Measurements from ENCODE around the gene AKAP1. TPM values are rescaled to one million over a fixed set of nuclear protein-coding genes. Genes with fewer than 3 reads are reported as not detected.
A peak's percentile ranks its signal among the peaks of the same experiment; 100 is the strongest.

The AKAP1 gene
- polyA plus RNA-seq, 3 donors: 5.6 to 14.6 (median 6.8) TPM

DNA sequence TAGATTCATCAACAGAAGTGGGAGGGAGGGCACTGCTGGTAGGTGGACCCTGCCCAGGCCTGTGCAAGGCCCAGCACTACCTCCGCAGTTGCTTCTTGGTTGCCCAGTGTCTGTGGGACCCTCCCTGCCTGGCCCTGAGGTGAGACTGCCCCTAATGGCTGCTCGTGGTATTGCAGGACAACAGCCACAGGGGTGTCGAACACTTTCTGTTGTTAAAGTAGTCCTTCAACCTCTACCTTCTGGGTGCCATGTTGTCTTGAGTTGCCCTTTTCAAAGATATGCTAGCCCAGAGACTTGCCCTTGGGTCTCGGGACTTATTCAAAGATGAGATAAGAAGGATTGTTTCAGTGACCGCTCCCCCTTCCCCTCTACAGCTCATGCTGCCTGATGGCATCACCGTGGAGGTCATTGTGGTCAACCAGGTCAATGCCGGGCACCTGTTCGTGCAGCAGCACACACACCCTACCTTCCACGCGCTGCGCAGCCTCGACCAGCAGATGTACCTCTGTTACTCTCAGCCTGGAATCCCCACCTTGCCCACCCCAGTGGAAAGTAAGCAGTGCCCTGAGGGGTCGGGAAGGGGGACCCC lies 29.1 kb downstream of the AKAP1 start:
- H2AFZ ChIP-seq (ENCODE audit: insufficient read depth, low read depth, low read length, poor library complexity, severe bottlenecking): no peak overlapping the region
- Mint-ChIP-seq H3K4me3 (no peak overlapping the region), H3K27me3 (ENCODE audit: low read depth in 3 of 3) (peaks cover 0 to 1% (median 0%) of the 10 kb centered on the region in 3 donors), H3K4me1 (peaks cover 6% of the 10 kb centered on the region), H3K27ac (peak overlapping the region in 1 of 7 donors; percentile 38), H3K9me3 (no peaks in the 10 kb centered on the region), H3K36me3 (peaks cover 64 to 65% of the 10 kb centered on the region in 2 donors)
- peaks cover 1% of the 10 kb centered on the region for H4K20me1 ChIP-seq (ENCODE audit: insufficient read depth, low read length)
- H3K9ac ChIP-seq (ENCODE audit: insufficient read depth, low read length, poor library complexity, severe bottlenecking): no peak overlapping the region
- intact Hi-C loops (cut with micrococcal nuclease): no loop called here
- H3K36me3 ChIP-seq (replicated peaks in 1 of 2; ENCODE audit: control insufficient read depth in 1 of 2, insufficient read depth in 2 of 2, low read length in 2 of 2): peaks cover 61 to 66% of the 10 kb centered on the region in 2 donors
- no peak overlapping the region for H3K4me3 ChIP-seq (replicated peaks in 1 of 3; ENCODE audit: low read depth in 2 of 3, low read length in 3 of 3)
- no peaks in the 10 kb centered on the region for H3K27me3 ChIP-seq (ENCODE audit: control insufficient read depth in 2 of 2, insufficient read depth in 2 of 2, low read length in 2 of 2)
- 93% methylated on average over 5 of the region's 13 CpGs for WGBS (ENCODE audit: insufficient coverage)
- no peaks in the 10 kb centered on the region for H3K4me1 ChIP-seq (ENCODE audit: control insufficient read depth in 1 of 2, insufficient read depth in 2 of 2, low read length in 2 of 2)
- TF ChIP-seq, protein P1, sequence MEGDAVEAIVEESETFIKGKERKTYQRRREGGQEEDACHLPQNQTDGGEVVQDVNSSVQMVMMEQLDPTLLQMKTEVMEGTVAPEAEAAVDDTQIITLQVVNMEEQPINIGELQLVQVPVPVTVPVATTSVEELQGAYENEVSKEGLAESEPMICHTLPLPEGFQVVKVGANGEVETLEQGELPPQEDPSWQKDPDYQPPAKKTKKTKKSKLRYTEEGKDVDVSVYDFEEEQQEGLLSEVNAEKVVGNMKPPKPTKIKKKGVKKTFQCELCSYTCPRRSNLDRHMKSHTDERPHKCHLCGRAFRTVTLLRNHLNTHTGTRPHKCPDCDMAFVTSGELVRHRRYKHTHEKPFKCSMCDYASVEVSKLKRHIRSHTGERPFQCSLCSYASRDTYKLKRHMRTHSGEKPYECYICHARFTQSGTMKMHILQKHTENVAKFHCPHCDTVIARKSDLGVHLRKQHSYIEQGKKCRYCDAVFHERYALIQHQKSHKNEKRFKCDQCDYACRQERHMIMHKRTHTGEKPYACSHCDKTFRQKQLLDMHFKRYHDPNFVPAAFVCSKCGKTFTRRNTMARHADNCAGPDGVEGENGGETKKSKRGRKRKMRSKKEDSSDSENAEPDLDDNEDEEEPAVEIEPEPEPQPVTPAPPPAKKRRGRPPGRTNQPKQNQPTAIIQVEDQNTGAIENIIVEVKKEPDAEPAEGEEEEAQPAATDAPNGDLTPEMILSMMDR (IDR thresholded peaks at IDR 0.05): peak; percentile 95
- H3K27ac ChIP-seq (ENCODE audit: low read depth in 1 of 2, low read length in 2 of 2): no peak overlapping the region
- no peaks in the 10 kb centered on the region for H3K9me3 ChIP-seq (replicated peaks in 1 of 2; ENCODE audit: control insufficient read depth in 1 of 2, insufficient read depth in 1 of 2, low read length in 2 of 2)
- H3K79me2 ChIP-seq (ENCODE audit: insufficient read depth, low read length): no peaks in the 10 kb centered on the region
- DNase-seq: peak; percentile 25 to 48 (median 46)
- no peak overlapping the region for H3K4me2 ChIP-seq (replicated peaks; ENCODE audit: extremely low read depth, low read length, poor library complexity, severe bottlenecking)

DNA sequence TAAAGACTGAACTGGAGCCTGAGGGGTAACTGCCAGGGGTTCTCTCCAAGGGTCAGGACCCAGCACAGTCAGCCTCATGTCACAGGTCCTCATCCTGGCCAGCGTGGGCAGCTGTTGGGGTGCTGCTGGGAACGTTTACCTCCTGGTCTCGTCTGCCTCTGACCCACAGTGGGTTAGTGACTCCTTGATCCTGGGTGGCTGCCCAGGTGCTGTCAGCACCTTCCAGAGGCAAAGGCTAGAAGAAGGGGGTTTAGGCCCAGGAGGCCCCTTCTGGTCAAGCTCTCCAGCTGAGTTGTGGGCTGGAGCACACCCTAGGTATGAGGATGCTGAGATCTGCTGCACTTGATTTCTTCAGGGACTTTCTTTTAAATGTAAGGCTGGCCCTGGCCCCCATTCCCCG lies 30.3 kb downstream of the AKAP1 start:
- Histone ChIP-seq H3K27me3 (ENCODE audit: control insufficient read depth in 2 of 2, insufficient read depth in 2 of 2, low read length in 2 of 2) (no peaks in the 10 kb centered on the region), H3K4me2 (replicated peaks; ENCODE audit: extremely low read depth, low read length, poor library complexity, severe bottlenecking) (no peak overlapping the region), H3K79me2 (ENCODE audit: insufficient read depth, low read length) (no peaks in the 10 kb centered on the region), H3K27ac (ENCODE audit: low read depth in 1 of 2, low read length in 2 of 2) (no peak overlapping the region), H4K20me1 (ENCODE audit: insufficient read depth, low read length) (no peaks in the 10 kb centered on the region), H3K4me1 (ENCODE audit: control insufficient read depth in 1 of 2, insufficient read depth in 2 of 2, low read length in 2 of 2) (no peaks in the 10 kb centered on the region), H3K4me3 (replicated peaks in 1 of 3; ENCODE audit: low read depth in 2 of 3, low read length in 3 of 3) (no peak overlapping the region), H2AFZ (ENCODE audit: insufficient read depth, low read depth, low read length, poor library complexity, severe bottlenecking) (no peak overlapping the region), H3K9me3 (replicated peaks in 1 of 2; ENCODE audit: control insufficient read depth in 1 of 2, insufficient read depth in 1 of 2, low read length in 2 of 2) (no peaks in the 10 kb centered on the region), H3K36me3 (replicated peaks in 1 of 2; ENCODE audit: control insufficient read depth in 1 of 2, insufficient read depth in 2 of 2, low read length in 2 of 2) (peaks cover 62 to 77% of the 10 kb centered on the region in 2 donors), H3K9ac (ENCODE audit: insufficient read depth, low read length, poor library complexity, severe bottlenecking) (no peak overlapping the region)
- H3K4me1 Mint-ChIP-seq: peaks cover 6% of the 10 kb centered on the region
- peaks cover 66 to 71% of the 10 kb centered on the region in 2 donors for H3K36me3 Mint-ChIP-seq
- no peak for DNase-seq
- TF ChIP-seq, protein P1 (IDR thresholded peaks at IDR 0.05): no peak
- H3K4me3 Mint-ChIP-seq: no peak overlapping the region
- H3K9me3 Mint-ChIP-seq: no peaks in the 10 kb centered on the region
- WGBS (ENCODE audit: insufficient coverage): 100% methylated on average over 3 of the region's 4 CpGs
- no peak overlapping the region for H3K27ac Mint-ChIP-seq
- intact Hi-C loops (cut with micrococcal nuclease): no loop called here
- peaks cover 0 to 1% (median 0%) of the 10 kb centered on the region in 3 donors for H3K27me3 Mint-ChIP-seq (ENCODE audit: low read depth in 3 of 3)
